ENCODE measurements around the gene FAM89A.
"Not testable (repeated sequence)": the region's sequence is repeated elsewhere in the genome, so short reads cannot be mapped to it uniquely, and the experiment has no call there.

FAM89A gene

GRCh38 chr1:231057410-231057809 lies 17.4 kb upstream of the FAM89A start:
- in situ Hi-C loops (cut with MboI; ENCODE audit: low sequenced_read_pairs), result no loop called here

- in situ Hi-C loops (cut with MboI; ENCODE audit: low sequenced_read_pairs), result no loop called here
Measured at GRCh38 chr1:231055271-231055670, 15.2 kb upstream of the FAM89A start.

- in situ Hi-C loops (cut with MboI; ENCODE audit: low sequenced_read_pairs), result no loop called here
Measured at GRCh38 chr1:231053493-231054162, 13.6 kb upstream of the FAM89A start.

GRCh38 chr1:231052777-231053176 lies 12.7 kb upstream of the FAM89A start:
- in situ Hi-C loops (cut with MboI; ENCODE audit: low sequenced_read_pairs), result no loop called here

- in situ Hi-C loops (cut with MboI; ENCODE audit: low sequenced_read_pairs), result not testable (repeated sequence)
Measured at GRCh38 chr1:231050932-231051331, 10.9 kb upstream of the FAM89A start.

- in situ Hi-C loops (cut with MboI; ENCODE audit: low sequenced_read_pairs), result no loop called here
Measured at GRCh38 chr1:231050395-231050794, 10.3 kb upstream of the FAM89A start.

GRCh38 chr1:231049121-231049979 lies 9.3 kb upstream of the FAM89A start:
- in situ Hi-C loops (cut with MboI; ENCODE audit: low sequenced_read_pairs), result no loop called here

GRCh38 chr1:231048419-231048818 lies 8.4 kb upstream of the FAM89A start:
- in situ Hi-C loops (cut with MboI; ENCODE audit: low sequenced_read_pairs), result not testable (repeated sequence)

GRCh38 chr1:231047529-231047928 lies 7.5 kb upstream of the FAM89A start:
- in situ Hi-C loops (cut with MboI; ENCODE audit: low sequenced_read_pairs), result not testable (repeated sequence)

GRCh38 chr1:231046730-231047395 lies 6.8 kb upstream of the FAM89A start:
- in situ Hi-C loops (cut with MboI; ENCODE audit: low sequenced_read_pairs), result no loop called here

GRCh38 chr1:231045921-231046729 lies 6.1 kb upstream of the FAM89A start:
- in situ Hi-C loops (cut with MboI; ENCODE audit: low sequenced_read_pairs), result not testable (repeated sequence)

GRCh38 chr1:231045286-231045685 lies 5.2 kb upstream of the FAM89A start:
- in situ Hi-C loops (cut with MboI; ENCODE audit: low sequenced_read_pairs), result no loop called here

GRCh38 chr1:231044588-231044987 lies 4.5 kb upstream of the FAM89A start:
- in situ Hi-C loops (cut with MboI; ENCODE audit: low sequenced_read_pairs), result no loop called here

- in situ Hi-C loops (cut with MboI; ENCODE audit: low sequenced_read_pairs), result no loop called here
Measured at GRCh38 chr1:231041719-231042261, 1.7 kb upstream of the FAM89A start.

GRCh38 chr1:231040800-231041718 lies 1.0 kb upstream of the FAM89A start:
- in situ Hi-C loops (cut with MboI; ENCODE audit: low sequenced_read_pairs), result no loop called here

- in situ Hi-C loops (cut with MboI; ENCODE audit: low sequenced_read_pairs), result no loop called here
Measured at GRCh38 chr1:231039161-231040018, 664 bp downstream of the FAM89A start.

- in situ Hi-C loops (cut with MboI; ENCODE audit: low sequenced_read_pairs), result no loop called here
Measured at GRCh38 chr1:231037585-231038517, 2.2 kb downstream of the FAM89A start.

- in situ Hi-C loops (cut with MboI; ENCODE audit: low sequenced_read_pairs), result no loop called here
Measured at GRCh38 chr1:231036416-231036815, 3.6 kb downstream of the FAM89A start.
